ENCODE measurements around the gene CEMIP2. TPM values are rescaled to one million over a fixed set of nuclear protein-coding genes. Genes with fewer than 3 reads are reported as not detected.

Gene CEMIP2
- total and polyA plus RNA-seq, 10 of the 15 experiments (the other 5 are each of a cell fraction or from before 2014, with no cell fraction given): 0.50 to 19.2 (median 1.2) TPM

DNA sequence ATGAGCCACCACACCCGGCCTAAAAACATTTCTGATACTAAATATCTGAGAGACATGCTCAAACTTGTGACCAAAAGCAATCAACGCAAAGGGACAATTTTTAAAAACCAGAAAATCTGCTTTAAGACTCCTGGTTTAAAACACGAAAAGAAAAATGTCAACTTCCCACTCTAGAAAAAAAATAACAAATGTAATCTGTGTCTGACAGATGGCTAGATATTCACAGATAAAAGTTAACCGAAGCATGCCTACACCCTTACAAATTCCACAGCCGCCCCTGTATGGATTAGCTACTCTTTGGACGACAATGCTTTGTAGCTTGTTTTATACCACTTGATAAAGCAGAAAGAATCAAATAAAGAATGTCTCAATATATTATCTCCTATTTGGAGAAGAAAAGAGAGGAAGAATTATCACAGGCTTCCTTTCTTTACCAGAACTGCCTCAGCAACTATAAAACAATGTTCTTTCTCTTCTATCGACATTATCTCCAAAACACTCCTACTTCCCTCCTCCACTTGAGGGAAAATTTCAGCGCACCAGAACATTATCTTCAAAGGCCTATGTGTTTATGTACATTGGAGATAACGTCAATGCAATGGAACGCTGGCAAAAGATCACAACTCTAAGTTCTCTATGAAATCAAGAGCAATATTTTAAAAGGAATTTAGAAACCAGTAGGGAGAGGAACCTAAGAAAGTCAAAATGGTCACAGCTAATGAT is 26.2 kb downstream of the CEMIP2 start:
- DNase-seq (ENCODE audit: low read depth, low spot score): no peak
- ChIA-PET CTCF (no interaction called here), SMC1A (ENCODE audit: uncharacterized antibody, unreplicated experiment) (interaction anchor here (1.5 kb wide), 1 partner anchor 95 kb away, joined by 3 read pairs; no protein-coding TSS in a partner anchor), POLR2A (interaction anchor here (0.5 kb wide), 1 partner anchor 87 kb away, joined by 6 read pairs; no protein-coding TSS in a partner anchor), RAD21 (ENCODE audit: unreplicated experiment) (no interaction called here)
- Histone ChIP-seq H3K4me1 (ENCODE audit: control insufficient read depth, insufficient read depth, low read length) (no peaks in the 10 kb centered on the region), H3K9ac (ENCODE audit: control insufficient read depth, insufficient read depth, low read length) (no peak overlapping the region), H3K27ac (ENCODE audit: control insufficient read depth, insufficient read depth) (no peak overlapping the region), H3K36me3 (ENCODE audit: control insufficient read depth in 2 of 2, insufficient read depth in 2 of 2, low read length in 1 of 2) (no peaks in the 10 kb centered on the region), H3K9me3 (replicated peaks; ENCODE audit: control insufficient read depth, insufficient read depth, low read length) (no peaks in the 10 kb centered on the region), H3K4me3 (no peak overlapping the region), H3K4me2 (ENCODE audit: control insufficient read depth, insufficient read depth) (no peak overlapping the region), H3K79me2 (ENCODE audit: control insufficient read depth, insufficient read depth, low read length) (no peaks in the 10 kb centered on the region), H4K20me1 (ENCODE audit: control insufficient read depth, insufficient read depth) (no peaks in the 10 kb centered on the region), H3K27me3 (replicated peaks in 1 of 2; ENCODE audit: control insufficient read depth in 2 of 2, insufficient read depth in 2 of 2, low read length in 1 of 2) (no peaks in the 10 kb centered on the region), H2AFZ (ENCODE audit: control insufficient read depth, low read depth, low read length) (no peak overlapping the region)
- no peak for FAIRE-seq
- in situ Hi-C loops (cut with MboI) (no loop called here), intact Hi-C loops (cut with micrococcal nuclease; ENCODE audit: unreplicated experiment) (no loop called here)
- TF ChIP-seq HDGF (IDR thresholded peaks at IDR 0.05) (no peak), NFYA (IDR thresholded peaks at IDR 0.05; ENCODE audit: borderline replicate concordance, low read depth, low read length) (no peak), TCF12 (IDR thresholded peaks at IDR 0.05; ENCODE audit: low read depth, low read length) (no peak), EP300 (IDR thresholded peaks at IDR 0.05; ENCODE audit: borderline replicate concordance in 1 of 2, control insufficient read depth in 1 of 2, low read depth in 2 of 2, low read length in 2 of 2) (no peak), EGR1 (IDR thresholded peaks at IDR 0.05; ENCODE audit: borderline replicate concordance in 1 of 2, low read depth in 2 of 2, low read length in 2 of 2) (no peak), RFX5 (IDR thresholded peaks at IDR 0.05; ENCODE audit: low read depth, low read length) (no peak)
- TF ChIP-seq, protein P1, sequence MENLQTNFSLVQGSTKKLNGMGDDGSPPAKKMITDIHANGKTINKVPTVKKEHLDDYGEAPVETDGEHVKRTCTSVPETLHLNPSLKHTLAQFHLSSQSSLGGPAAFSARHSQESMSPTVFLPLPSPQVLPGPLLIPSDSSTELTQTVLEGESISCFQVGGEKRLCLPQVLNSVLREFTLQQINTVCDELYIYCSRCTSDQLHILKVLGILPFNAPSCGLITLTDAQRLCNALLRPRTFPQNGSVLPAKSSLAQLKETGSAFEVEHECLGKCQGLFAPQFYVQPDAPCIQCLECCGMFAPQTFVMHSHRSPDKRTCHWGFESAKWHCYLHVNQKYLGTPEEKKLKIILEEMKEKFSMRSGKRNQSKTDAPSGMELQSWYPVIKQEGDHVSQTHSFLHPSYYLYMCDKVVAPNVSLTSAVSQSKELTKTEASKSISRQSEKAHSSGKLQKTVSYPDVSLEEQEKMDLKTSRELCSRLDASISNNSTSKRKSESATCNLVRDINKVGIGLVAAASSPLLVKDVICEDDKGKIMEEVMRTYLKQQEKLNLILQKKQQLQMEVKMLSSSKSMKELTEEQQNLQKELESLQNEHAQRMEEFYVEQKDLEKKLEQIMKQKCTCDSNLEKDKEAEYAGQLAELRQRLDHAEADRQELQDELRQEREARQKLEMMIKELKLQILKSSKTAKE (IDR thresholded peaks at IDR 0.05; ENCODE audit: low read depth, poor library complexity, severe bottlenecking): no peak
- no peak for ATAC-seq
- WGBS (ENCODE audit: insufficient coverage, insufficient replicate concordance, low lambda C conversion rate, missing lambda C conversion rate): 53% methylated on average over 10 of the region's 10 CpGs
- BruUV-seq (replicated peaks): no TSS peak

All from GM12878 (cell line).